Ishikawa (cell line): ENCODE measurements around the gene TRIM71.

ENCODE experiments used
- CEBPB ChIP-seq: IDR thresholded peaks from 2 replicates; pipeline ENCODE4 v1.6.1; 2012
- CREB1 ChIP-seq: IDR thresholded peaks from 2 replicates; pipeline ENCODE4 v1.6.1; 2012; ENCODE audit warnings: low read depth
- EGR1 ChIP-seq: IDR thresholded peaks from 2 replicates; pipeline ENCODE4 v1.6.1; 2012
- EP300 ChIP-seq: IDR thresholded peaks from 2 replicates; pipeline ENCODE4 v1.6.1; 2012; ENCODE audit warnings: borderline replicate concordance
- FOXM1 ChIP-seq: IDR thresholded peaks from 2 replicates; pipeline ENCODE4 v1.6.1; 2012; ENCODE audit warnings: low read depth, borderline replicate concordance
- NFIC ChIP-seq: IDR thresholded peaks from 2 replicates; pipeline ENCODE4 v1.6.1; 2012
- RAD21 ChIP-seq: IDR thresholded peaks from 2 replicates; pipeline ENCODE4 v1.6.1; 2012; ENCODE audit warnings: low read depth
- TAF1 ChIP-seq: IDR thresholded peaks from 2 replicates; pipeline ENCODE4 v1.6.1; 2012; ENCODE audit warnings: low read depth, mild to moderate bottlenecking
- TCF12 ChIP-seq: IDR thresholded peaks from 2 replicates; pipeline ENCODE4 v1.6.1; 2012; ENCODE audit warnings: low read depth
- TEAD4 ChIP-seq: IDR thresholded peaks from 2 replicates; pipeline ENCODE4 v1.6.1; 2012
- YY1 ChIP-seq: IDR thresholded peaks from 2 replicates; pipeline ENCODE4 v1.6.1; 2012; ENCODE audit warnings: low read depth
- ZBTB7A ChIP-seq: IDR thresholded peaks from 2 replicates; pipeline ENCODE4 v1.6.1; 2012; ENCODE audit warnings: low read depth
- TF ChIP-seq, protein P1 (sequence below): IDR thresholded peaks from 2 replicates; pipeline ENCODE4 v1.6.1; 2012; ENCODE audit warnings: low read depth, mild to moderate bottlenecking
- TF ChIP-seq, protein P2 (sequence below): IDR thresholded peaks from 2 replicates; pipeline ENCODE4 v1.6.1; 2012
- TF ChIP-seq, protein P3 (sequence below): IDR thresholded peaks from 2 replicates; pipeline ENCODE4 v1.6.1; 2012

TRIM71 gene

DNA sequence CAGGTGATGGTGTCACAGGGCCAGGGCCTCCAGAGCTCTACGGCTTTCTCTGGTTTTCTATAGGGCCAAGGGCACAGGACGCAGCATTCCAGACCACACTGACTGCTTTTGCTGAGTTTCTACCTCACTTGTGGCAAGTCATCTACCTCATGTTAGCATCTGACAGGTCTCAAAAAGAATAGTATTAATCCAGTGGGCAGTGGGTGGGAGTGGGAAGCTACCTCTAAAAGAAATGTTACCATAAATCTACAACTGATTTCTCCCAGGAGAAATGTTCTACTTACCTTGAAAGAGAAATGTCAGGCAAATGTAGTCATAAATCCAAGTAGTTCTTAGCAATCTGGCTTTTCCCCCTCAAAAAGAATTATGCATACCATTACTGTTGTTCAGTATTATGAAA, 77.9 kb downstream of the TRIM71 start:
- TF ChIP-seq, protein P1, sequence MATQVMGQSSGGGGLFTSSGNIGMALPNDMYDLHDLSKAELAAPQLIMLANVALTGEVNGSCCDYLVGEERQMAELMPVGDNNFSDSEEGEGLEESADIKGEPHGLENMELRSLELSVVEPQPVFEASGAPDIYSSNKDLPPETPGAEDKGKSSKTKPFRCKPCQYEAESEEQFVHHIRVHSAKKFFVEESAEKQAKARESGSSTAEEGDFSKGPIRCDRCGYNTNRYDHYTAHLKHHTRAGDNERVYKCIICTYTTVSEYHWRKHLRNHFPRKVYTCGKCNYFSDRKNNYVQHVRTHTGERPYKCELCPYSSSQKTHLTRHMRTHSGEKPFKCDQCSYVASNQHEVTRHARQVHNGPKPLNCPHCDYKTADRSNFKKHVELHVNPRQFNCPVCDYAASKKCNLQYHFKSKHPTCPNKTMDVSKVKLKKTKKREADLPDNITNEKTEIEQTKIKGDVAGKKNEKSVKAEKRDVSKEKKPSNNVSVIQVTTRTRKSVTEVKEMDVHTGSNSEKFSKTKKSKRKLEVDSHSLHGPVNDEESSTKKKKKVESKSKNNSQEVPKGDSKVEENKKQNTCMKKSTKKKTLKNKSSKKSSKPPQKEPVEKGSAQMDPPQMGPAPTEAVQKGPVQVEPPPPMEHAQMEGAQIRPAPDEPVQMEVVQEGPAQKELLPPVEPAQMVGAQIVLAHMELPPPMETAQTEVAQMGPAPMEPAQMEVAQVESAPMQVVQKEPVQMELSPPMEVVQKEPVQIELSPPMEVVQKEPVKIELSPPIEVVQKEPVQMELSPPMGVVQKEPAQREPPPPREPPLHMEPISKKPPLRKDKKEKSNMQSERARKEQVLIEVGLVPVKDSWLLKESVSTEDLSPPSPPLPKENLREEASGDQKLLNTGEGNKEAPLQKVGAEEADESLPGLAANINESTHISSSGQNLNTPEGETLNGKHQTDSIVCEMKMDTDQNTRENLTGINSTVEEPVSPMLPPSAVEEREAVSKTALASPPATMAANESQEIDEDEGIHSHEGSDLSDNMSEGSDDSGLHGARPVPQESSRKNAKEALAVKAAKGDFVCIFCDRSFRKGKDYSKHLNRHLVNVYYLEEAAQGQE, result no peak

DNA sequence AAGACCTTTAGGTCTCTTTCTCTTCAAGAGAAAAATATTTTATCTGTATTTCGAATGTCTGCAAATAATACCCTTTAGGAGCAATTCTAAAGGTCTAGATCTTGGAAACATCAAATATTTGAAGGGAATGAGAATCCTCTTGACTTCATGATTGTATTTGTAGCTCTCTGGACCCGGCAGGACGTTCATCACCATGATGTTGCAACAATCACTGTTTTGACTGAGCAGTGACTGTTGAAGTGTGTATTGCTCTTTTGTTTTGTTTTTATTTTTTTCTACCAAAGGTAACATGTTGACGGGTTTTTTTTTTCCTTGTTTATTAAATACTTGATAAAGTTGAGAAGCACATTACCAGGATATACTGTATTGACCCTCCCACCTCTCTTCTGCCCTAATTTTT, 78.3 kb downstream of the TRIM71 start:
- no peak for TF ChIP-seq TAF1
- no peak for TF ChIP-seq RAD21
- TF ChIP-seq CEBPB, result no peak
- no peak for TF ChIP-seq EP300
- TF ChIP-seq TCF12, result no peak
- TF ChIP-seq ZBTB7A, result no peak
- TF ChIP-seq, protein P2, sequence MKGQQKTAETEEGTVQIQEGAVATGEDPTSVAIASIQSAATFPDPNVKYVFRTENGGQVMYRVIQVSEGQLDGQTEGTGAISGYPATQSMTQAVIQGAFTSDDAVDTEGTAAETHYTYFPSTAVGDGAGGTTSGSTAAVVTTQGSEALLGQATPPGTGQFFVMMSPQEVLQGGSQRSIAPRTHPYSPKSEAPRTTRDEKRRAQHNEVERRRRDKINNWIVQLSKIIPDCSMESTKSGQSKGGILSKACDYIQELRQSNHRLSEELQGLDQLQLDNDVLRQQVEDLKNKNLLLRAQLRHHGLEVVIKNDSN, result no peak
- no peak for TF ChIP-seq NFIC
- no peak for TF ChIP-seq EGR1
- TF ChIP-seq, protein P1, result no peak
- no peak for TF ChIP-seq TEAD4
- TF ChIP-seq FOXM1, result no peak
- no peak for TF ChIP-seq YY1
- no peak for TF ChIP-seq CREB1
- TF ChIP-seq, protein P3, sequence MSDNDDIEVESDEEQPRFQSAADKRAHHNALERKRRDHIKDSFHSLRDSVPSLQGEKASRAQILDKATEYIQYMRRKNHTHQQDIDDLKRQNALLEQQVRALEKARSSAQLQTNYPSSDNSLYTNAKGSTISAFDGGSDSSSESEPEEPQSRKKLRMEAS, result no peak

DNA sequence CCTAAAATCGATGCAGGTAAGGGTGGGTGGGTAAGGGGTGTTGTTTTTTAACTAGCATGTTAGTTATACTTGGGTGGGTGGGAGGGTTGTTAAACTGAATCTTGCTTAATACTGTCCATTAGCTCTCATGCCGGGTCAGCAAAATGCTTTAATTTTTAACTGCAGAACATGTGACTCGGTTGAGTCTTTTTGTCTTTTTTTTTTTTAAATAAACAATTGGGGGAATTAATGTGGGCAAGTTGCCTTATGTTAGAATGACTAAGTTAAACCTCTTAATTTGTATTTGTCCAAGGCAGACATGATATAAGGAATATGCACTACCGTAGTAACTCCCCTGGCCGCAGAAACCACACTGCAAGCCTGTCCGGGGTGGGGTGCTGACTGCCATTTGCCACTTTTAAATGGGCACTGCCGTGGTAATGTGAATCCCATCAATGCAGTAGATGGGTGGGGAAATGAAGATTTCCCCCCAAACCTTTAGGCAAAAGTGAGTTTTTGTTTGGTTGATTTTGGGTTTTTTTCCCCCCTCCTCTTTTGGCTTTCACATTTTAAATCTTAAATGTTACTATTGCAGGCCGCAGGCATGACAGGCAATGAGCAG, 79.3 kb downstream of the TRIM71 start:
- TF ChIP-seq CEBPB (no peak), FOXM1 (no peak), NFIC (no peak), EGR1 (no peak), RAD21 (no peak), ZBTB7A (no peak), TCF12 (no peak), YY1 (no peak), CREB1 (no peak), TEAD4 (no peak), EP300 (no peak), TAF1 (no peak)
- TF ChIP-seq, protein P3, result no peak
- TF ChIP-seq, protein P1, result no peak
- TF ChIP-seq, protein P2, result no peak

DNA sequence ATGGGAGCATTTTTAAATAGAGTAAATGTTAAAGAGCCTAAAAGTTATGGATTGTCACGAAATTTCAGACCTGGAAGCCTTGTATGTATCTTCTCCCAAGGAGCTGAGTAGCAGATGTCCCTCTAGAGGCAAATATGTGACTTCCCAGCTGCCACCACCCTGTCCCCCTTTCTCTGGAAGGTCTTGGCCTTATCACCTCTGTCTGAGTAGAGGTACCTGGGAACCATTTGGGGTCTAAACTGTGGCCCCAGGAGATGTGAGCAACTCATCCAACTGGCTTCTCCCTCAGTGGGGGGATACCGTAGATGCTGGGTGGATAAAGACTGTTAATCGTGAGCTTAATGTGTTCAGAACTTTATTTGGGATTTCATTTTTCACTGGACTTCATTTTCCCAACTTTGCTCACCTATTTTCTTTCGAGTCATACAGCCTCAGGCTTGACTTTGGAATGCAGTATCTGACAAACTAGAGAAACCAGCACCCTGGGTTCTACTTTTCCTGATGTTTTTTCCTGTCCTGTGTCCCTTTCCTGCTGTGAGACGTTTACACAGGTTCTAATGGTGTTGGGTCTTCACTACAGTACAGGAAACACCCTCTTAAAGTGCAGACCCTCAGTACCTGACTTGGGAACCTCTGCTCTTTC, 80.3 kb downstream of the TRIM71 start:
- TF ChIP-seq CEBPB, result no peak
- TF ChIP-seq FOXM1, result no peak
- TF ChIP-seq, protein P3, result no peak
- TF ChIP-seq RAD21, result no peak
- TF ChIP-seq TCF12, result no peak
- TF ChIP-seq CREB1, result no peak
